Mononuclear cell (primary cell): ENCODE measurements around the gene RAD23B. TPM values are rescaled to one million over a fixed set of nuclear protein-coding genes. Genes with fewer than 3 reads are reported as not detected.

Experiments
- H3K27me3 ChIP-seq: 2 replicates; pipeline ENCODE4 v1.6.0; 2011; ENCODE audit warnings: low read length, control low read depth; ENCODE audit not compliant: insufficient read depth
- H3K4me1 ChIP-seq: 2 replicates; pipeline ENCODE4 v1.5.1; 2011; ENCODE audit warnings: mild to moderate bottlenecking, low read length, control low read depth; ENCODE audit not compliant: insufficient read depth
- H3K4me3 ChIP-seq: 2 replicates; pipeline ENCODE4 v1.5.1; 2011; ENCODE audit warnings: mild to moderate bottlenecking, low read length, moderate library complexity
- H3K9me3 ChIP-seq: 2 replicates; pipeline ENCODE4 v1.5.1; 2011; ENCODE audit warnings: low read depth, mild to moderate bottlenecking, control low read depth, low read length
- total RNA-seq: library from RNA; depleted of rRNA; stranded (reverse); fragments of >200 nt; gene quantifications from one replicate; pipeline ENCODE4 v1.2.3, GENCODE V29; 2012

RAD23B gene
- total RNA-seq, 1 donor, result 108 TPM

DNA sequence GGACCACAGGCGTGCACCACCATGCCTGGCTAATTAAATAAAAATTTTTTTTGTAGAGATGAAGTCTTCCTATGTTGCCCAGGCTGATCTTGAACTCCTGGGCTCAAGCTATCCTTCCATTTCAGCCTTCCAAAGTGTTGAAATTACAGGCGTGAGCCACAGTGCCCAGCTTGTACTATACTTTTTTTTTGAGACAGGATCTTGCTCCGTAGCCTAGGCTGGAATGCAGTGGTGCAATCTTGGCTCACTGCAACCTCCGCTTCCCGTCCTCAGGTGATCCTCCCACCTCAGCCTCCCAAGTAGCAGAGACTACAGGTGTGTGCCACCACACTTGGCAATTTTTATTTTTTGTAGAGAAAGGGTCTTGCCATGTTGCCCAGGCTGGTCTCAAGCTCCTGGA lies 5.3 kb upstream of the RAD23B start:
- H3K4me1 ChIP-seq, result peaks cover 22% of the 10 kb centered on the region
- no peaks in the 10 kb centered on the region for H3K9me3 ChIP-seq
- H3K4me3 ChIP-seq, result no peak overlapping the region
- peaks cover 16% of the 10 kb centered on the region for H3K27me3 ChIP-seq

DNA sequence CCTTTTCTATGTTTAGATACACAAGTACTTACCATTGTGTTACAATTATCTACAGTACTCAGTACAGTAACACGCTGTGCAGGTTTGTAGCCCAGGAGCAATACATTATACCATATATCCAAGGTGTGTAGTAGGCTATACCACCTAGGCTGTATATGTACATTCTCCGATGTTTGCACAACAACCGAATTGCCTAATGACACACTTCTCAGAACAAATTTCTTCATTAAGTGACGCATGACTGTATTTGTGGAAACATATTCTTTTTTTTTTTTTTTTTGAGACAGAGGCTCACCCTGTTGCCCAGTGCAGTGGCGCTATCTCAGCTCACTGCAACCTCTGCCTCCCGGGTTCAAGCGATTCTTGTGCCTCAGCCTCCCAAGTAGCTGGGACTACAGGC lies 4.0 kb upstream of the RAD23B start:
- peaks cover 23% of the 10 kb centered on the region for H3K4me1 ChIP-seq
- H3K9me3 ChIP-seq, result no peaks in the 10 kb centered on the region
- no peak overlapping the region for H3K4me3 ChIP-seq
- H3K27me3 ChIP-seq, result peaks cover 13% of the 10 kb centered on the region

DNA sequence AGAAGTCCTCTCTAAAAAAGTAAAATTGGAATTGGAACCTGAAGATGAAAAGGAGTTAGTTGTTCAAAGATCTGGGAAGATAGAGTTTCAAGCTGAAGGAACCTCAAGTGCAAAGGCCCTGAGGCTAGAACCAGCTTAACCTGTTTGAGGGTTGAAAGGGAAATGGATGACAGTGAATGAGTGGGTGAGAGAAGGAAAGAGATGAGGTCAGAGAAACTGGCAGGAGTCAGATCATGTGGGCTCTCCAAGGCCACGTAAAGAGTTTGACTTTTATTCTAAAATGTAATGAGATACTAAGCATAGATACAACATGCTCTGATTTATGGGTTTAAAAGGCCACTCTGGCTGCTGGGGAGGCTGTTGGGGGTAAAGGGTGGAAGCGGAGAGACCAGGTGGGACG lies 2.5 kb upstream of the RAD23B start:
- H3K4me3 ChIP-seq, result no peak overlapping the region
- H3K4me1 ChIP-seq, result peaks cover 34% of the 10 kb centered on the region
- no peaks in the 10 kb centered on the region for H3K9me3 ChIP-seq
- H3K27me3 ChIP-seq, result peaks cover 3% of the 10 kb centered on the region

DNA sequence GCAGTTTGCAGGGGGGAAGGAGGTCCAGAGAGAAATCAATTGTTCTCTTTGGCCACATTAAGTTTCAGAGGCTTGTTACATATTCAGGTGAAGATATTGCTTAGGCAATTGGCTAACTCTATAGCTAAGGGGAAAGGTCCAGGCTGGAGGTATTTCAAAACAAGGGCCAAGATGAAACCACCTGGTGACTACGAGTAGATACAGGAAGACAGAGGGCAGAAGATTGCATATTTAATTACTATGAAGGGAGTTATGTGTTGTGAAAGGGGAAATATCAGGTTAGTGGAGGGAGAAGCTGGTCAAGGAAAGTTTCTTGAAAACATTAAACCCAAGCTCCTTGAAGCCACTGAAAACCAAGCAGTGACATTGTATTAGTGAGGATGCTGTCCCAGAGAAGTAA lies 1.9 kb upstream of the RAD23B start:
- Histone ChIP-seq H3K27me3 (peaks cover 3% of the 10 kb centered on the region), H3K9me3 (no peaks in the 10 kb centered on the region), H3K4me3 (no peak overlapping the region), H3K4me1 (peaks cover 38% of the 10 kb centered on the region)

DNA sequence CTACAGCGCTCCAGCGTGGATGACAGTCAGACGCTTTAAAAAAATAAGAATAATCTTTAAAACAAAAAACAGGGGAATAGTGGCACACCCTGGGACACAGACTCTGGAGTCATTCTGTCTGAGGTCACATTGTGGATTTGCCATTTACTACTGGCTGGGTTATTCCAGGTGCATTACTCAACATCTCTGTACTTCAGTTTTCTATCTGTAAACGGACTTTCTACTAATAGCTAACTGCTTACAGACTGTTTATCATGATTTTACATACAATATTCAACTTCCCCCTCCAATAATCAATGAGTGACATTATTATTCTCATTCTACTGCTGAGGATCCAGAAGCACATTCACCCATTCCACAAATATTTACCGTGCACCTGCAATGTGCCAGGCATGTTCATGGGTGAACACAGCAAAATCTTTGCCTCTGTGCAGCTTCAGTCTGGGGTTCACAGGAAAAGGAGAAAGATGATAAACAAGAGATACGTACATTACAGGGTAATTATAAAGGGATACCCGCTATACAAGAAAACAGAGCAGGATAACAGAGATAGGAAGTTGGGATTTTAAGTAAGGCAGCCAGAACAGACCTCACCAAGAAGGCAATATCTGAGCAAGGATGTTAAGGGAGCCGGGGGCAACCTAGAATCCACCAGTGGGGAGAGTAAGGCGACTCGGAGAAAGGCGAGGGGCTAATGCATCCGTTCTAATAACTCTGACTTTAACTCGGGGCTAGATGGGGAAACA lies 984 bp upstream of the RAD23B start:
- H3K27me3 ChIP-seq, result no peaks in the 10 kb centered on the region
- peak overlapping the region; percentile 92 for H3K4me3 ChIP-seq
- H3K4me1 ChIP-seq, result peaks cover 39% of the 10 kb centered on the region
- no peaks in the 10 kb centered on the region for H3K9me3 ChIP-seq

DNA sequence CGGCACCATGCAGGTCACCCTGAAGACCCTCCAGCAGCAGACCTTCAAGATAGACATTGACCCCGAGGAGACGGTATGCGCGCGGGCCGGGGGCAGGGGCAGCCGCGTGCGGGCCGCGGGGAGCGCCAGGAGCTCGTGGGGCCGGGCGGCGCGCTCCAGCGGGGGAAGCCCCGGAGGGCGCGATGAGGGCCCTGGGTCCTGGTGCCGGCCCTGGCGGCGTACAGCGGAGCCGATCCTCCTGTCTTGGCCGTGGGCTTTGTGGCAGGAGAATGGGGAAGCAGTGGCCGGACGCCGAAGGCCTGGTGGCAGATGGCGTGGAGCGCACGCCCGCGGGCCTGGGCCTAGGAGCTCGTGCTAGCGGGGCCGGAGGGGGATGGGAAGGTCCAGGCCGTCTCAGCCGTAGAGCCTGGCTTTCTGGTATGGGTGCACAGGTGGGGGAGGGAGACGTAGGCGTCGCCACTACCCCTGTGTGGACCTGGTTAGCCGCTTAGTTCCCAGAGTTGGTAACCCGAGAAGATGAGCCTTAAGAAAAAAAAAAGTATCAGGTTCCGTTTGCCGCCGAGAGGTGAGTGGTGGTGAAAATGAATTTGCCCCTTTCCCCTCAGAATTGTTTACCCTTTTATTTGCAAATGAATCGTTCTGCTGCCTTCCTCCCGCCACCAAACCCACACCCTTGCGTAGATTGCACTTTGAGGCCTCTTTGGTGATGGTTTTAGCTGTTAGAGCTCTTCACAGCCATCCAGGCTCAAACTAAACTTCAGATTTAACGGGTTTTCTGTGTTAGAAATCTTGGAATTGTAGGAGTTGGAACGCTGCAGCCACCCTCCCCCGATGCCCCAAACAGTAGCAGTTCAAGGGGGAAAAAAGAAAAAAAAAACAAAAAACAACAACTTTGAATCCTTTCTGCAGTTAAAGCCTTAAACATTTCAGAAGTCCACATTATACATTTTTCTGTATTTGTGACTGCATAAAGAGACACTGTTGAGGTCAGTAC lies 841 bp downstream of the RAD23B start:
- no peaks in the 10 kb centered on the region for H3K27me3 ChIP-seq
- H3K9me3 ChIP-seq, result no peaks in the 10 kb centered on the region
- H3K4me1 ChIP-seq, result peaks cover 47% of the 10 kb centered on the region
- peak overlapping the region; percentile 92 for H3K4me3 ChIP-seq

DNA sequence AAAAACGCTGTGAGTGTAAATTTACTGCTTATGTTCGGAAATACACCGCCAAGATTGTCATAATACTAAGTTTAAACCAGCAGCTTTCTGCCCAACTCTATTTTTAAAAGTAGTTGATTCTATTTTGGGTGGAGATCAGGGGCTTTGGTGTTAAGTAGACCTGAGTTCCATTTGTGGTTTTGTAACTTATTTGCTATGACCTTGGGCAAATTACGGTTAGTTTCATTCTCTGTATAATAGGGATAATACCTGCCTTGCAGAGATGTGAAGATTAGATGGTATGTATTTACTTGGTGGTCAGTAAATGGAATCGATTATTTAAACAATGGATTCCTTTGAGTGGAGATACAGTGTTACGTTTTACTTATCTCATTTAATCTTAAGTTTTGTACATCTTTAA lies 1.6 kb downstream of the RAD23B start:
- H3K9me3 ChIP-seq, result no peaks in the 10 kb centered on the region
- peaks cover 53% of the 10 kb centered on the region for H3K4me1 ChIP-seq
- no peaks in the 10 kb centered on the region for H3K27me3 ChIP-seq
- peak overlapping the region; percentile 92 for H3K4me3 ChIP-seq

DNA sequence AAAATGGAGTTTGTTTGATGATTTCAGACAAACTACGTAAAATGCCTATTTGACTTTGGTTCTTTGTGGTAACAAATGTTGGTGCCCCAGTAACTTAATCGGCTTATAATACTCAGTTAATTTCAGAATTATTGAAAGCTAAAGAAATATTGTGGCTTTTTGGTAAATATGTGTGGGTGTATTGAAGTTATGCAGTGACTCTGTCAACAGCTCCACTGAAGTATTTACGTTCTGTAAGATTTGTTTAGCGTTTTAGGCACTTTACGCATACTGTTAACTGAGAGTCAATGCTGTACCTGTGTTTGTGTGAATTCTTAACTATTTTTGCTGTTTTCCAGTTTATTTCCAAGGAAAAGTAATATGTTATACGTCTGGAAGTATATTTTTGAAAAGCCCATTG lies 2.2 kb downstream of the RAD23B start:
- no peak overlapping the region for H3K4me3 ChIP-seq
- H3K9me3 ChIP-seq, result no peaks in the 10 kb centered on the region
- peaks cover 59% of the 10 kb centered on the region for H3K4me1 ChIP-seq

DNA sequence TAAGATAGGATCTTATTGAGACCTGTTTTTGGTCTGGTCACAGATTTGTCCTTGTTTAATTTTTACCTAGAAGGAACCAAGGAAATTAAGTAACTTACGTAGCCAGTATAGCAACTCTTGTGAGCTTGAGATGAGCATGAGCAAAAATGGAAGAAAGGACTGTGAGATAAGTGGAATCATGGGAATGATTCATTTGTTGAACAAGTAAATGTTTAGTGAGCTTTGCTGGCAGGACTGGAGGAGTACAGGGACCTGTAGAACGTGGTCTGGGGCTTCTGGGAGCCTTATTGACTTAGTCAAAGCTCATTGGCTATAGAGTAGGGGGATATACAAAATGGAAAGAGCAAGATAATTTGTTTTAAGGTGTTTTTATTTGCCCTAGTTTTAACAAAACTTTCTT lies 3.0 kb downstream of the RAD23B start:
- Histone ChIP-seq H3K4me1 (peaks cover 52% of the 10 kb centered on the region), H3K9me3 (no peaks in the 10 kb centered on the region), H3K4me3 (no peak overlapping the region), H3K27me3 (no peaks in the 10 kb centered on the region)

More for the DNA sequence above, 2.2 kb downstream of the RAD23B start:
- H3K27me3 ChIP-seq, result no peaks in the 10 kb centered on the region

DNA sequence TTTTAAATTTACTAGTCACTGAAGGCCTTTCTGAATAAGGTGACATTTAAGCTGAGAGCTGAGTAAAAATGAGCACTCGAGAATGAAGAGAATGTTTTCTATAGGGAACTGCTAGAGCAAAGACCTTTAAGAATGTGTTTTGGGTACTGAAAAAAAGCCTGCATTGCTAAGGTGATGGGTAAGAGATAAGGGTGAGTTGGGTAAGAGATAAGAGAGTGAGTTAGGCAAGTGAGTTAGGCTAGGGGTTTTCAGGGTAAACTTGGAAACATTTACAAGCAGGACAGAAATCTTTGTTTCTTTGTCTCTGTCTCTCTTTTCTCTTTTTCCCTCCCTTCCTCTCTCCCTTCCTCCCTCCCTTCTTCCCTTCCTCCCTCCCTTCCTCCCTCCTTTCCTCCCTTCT lies 5.6 kb downstream of the RAD23B start:
- peaks cover 53% of the 10 kb centered on the region for H3K4me1 ChIP-seq
- no peak overlapping the region for H3K4me3 ChIP-seq
- no peaks in the 10 kb centered on the region for H3K27me3 ChIP-seq
- H3K9me3 ChIP-seq, result no peaks in the 10 kb centered on the region

DNA sequence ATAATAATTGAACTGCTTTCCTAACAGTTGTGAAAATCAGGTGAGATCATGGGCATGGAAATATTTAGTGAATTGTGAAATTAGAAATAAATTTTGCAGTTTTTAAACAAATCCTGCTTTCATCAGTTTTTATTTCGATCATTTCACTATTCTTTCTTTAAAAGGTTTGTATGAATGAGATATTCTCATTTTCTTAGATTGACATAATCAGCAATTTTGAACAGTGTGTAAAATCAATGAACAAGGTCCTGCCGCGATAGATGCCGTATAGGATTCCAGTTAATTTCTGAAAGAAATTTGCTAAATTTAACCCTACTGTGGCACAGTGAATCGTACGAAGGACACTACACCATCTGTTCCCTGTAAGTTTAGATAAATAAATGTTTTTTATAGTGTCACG lies 7.5 kb downstream of the RAD23B start:
- H3K4me1 ChIP-seq, result peaks cover 51% of the 10 kb centered on the region

DNA sequence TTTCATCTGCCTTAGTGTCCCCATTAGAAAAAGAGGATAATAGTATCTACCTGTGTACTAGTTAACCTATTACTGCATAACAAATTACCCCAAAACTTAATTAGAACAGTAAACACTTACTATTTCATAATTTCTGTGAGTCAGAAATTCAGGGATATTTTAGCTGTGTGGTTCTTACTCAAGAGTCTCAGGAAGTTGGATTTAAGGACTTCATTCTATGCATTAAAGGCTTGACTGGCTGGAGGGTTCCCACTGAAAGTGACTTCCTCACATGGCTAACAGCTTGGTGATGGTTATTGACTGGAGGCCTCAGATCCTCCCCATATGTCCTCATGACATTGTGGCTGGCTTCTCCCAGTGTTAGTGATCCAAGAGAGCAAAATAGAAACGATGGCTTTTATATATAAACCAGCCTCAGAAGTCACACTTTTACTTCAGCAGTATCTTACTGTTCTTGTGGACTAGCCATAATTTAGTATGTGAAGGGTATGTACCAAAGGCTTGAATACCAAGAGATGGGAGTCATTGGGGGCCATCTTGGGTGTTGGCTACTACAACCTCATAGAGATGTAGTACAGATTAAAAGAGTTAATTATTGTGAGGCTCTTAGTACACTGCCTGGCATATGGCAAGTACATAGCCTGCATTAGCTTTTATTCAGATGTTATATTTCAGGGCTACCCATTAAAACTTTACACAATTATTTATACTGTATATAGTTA lies 9.9 kb downstream of the RAD23B start:
- no peaks in the 10 kb centered on the region for H3K9me3 ChIP-seq
- no peaks in the 10 kb centered on the region for H3K27me3 ChIP-seq
- H3K4me1 ChIP-seq, result peaks cover 45% of the 10 kb centered on the region
- no peak overlapping the region for H3K4me3 ChIP-seq

More for the DNA sequence above, 7.5 kb downstream of the RAD23B start:
- Histone ChIP-seq H3K9me3 (no peaks in the 10 kb centered on the region), H3K27me3 (no peaks in the 10 kb centered on the region), H3K4me3 (no peak overlapping the region)

DNA sequence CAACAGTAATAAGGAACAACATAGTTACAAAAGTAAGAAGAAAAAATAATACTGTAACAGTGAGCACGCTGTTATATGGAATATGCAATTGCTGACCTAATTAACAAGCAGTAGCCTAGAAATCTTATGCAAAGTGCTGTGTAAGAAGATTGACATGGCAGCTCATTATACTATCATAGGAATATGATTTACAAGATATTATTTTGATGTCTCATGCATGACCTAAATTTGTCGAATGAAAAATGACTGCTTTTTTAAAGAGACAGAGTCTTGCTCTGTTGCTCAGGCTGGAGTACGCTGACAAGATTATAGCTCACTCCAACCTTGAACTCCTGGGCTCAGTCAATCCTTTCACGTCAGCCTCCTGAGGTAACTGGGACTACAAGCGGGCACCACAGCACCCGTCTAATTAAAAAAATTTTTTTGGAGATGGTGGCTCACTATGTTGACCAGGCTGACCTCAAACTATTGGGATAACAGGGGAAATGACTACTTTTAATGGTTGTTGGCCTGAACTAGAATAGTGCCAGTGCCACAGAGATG lies 10.5 kb downstream of the RAD23B start:
- Histone ChIP-seq H3K27me3 (no peaks in the 10 kb centered on the region), H3K4me1 (peaks cover 39% of the 10 kb centered on the region), H3K9me3 (no peaks in the 10 kb centered on the region), H3K4me3 (no peak overlapping the region)

DNA sequence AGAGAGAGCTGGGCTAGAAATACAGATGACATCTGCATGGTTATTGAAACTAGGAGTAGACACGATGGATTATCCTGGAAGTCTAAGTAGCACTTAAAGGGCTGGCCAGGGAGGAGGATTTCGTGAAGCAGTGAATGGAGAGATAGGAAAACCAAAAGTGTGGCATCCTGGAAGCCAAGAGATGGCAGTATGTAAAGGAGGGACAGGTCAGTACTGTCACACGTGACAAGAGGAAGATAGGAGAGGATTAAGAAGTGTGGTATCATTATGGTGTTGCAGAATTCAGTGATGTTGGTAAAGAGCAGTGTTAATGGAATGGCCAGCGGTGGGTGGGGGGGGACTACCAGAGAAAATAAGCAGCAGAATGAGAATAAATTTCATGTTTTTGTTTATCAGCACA lies 11.7 kb downstream of the RAD23B start:
- no peaks in the 10 kb centered on the region for H3K9me3 ChIP-seq
- peaks cover 30% of the 10 kb centered on the region for H3K4me1 ChIP-seq
- H3K4me3 ChIP-seq, result no peak overlapping the region
- H3K27me3 ChIP-seq, result no peaks in the 10 kb centered on the region

DNA sequence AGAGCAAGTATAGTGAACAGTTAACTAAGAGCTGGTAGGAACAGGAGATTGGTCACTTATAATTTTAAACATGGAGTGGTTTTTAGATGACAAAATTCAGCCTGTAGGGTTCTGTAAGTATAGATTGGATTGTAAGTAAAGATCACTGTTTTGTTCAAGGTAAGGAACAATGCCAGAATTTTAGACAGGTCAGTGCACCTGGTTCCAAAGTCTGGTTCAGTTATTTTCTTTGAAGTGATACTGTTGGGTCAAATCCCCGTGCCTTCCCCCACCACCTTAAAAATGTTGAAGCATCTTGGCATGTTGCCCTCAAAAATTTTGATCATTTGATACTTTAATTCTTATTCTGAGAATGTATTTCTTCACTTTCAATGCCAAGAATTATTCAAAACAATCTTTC lies 12.9 kb downstream of the RAD23B start:
- no peaks in the 10 kb centered on the region for H3K9me3 ChIP-seq
- H3K4me1 ChIP-seq, result peaks cover 26% of the 10 kb centered on the region
- H3K27me3 ChIP-seq, result no peaks in the 10 kb centered on the region
- no peak overlapping the region for H3K4me3 ChIP-seq
